Measurements from ENCODE around the gene SLC19A1.

SLC19A1 gene

DNA sequence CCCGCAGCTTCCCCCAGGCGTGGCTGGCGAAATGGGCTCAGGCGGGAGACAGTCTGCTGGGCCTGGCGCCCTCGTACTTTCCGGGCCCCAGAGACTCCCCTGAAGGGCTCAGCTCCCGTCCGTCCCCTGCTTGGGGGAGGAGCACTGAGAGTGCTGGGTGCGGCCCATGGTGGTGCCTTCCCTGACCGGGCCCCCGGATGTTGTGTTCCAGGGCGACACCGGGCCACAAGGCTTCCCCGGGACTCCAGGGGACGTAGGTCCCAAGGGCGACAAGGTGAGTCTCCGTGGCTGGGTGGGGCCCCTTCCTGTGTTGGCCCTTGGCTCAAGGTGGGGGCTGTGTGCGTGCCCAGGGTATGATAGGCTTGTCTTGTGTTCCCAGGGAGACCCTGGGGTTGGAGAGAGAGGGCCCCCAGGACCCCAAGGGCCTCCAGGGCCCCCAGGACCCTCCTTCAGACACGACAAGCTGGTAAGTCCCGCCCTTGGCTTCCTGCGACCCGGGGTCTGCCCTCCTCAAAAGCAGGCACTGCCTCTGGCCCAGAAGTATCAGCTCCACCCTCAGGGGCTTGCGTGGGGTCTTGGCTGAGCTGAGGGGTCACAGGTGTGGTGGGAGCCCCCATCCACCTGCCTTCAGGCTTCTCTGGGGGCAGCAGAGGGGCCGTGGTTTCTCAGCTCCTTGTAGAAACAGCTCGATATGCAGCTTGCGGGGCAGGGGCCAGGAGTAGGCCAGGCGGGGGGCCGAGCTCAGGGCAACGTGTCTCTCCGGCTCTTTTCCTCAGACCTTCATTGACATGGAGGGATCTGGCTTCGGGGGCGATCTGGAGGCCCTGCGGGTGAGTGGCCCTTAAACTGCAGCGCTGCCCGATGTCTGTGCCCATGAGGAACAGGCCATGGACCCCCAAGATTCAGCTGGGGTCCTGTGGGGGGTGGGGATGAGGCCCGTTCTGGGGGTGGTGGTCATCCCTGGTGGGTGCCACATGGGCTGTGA, 62.3 kb downstream of the SLC19A1 start:
- no peaks in the 10 kb centered on the region for H3K27me3 ChIP-seq
- H3K4me1 ChIP-seq (ENCODE audit: control insufficient read depth in 1 of 2, insufficient read depth in 1 of 2, low read depth in 1 of 2, low read length in 1 of 2): peaks cover 74 to 82% of the 10 kb centered on the region in 2 experiments
- TF ChIP-seq, protein P1, sequence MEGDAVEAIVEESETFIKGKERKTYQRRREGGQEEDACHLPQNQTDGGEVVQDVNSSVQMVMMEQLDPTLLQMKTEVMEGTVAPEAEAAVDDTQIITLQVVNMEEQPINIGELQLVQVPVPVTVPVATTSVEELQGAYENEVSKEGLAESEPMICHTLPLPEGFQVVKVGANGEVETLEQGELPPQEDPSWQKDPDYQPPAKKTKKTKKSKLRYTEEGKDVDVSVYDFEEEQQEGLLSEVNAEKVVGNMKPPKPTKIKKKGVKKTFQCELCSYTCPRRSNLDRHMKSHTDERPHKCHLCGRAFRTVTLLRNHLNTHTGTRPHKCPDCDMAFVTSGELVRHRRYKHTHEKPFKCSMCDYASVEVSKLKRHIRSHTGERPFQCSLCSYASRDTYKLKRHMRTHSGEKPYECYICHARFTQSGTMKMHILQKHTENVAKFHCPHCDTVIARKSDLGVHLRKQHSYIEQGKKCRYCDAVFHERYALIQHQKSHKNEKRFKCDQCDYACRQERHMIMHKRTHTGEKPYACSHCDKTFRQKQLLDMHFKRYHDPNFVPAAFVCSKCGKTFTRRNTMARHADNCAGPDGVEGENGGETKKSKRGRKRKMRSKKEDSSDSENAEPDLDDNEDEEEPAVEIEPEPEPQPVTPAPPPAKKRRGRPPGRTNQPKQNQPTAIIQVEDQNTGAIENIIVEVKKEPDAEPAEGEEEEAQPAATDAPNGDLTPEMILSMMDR (IDR thresholded peaks at IDR 0.05): no peak
- H3K36me3 ChIP-seq: no peaks in the 10 kb centered on the region
- H3K9me3 ChIP-seq: no peaks in the 10 kb centered on the region
- H3K27ac ChIP-seq: peak overlapping the region; percentile 98
- peak overlapping the region; percentile 56 to 63 for H3K4me3 ChIP-seq (ENCODE audit: low read depth in 1 of 2, low read length in 1 of 2)

DNA sequence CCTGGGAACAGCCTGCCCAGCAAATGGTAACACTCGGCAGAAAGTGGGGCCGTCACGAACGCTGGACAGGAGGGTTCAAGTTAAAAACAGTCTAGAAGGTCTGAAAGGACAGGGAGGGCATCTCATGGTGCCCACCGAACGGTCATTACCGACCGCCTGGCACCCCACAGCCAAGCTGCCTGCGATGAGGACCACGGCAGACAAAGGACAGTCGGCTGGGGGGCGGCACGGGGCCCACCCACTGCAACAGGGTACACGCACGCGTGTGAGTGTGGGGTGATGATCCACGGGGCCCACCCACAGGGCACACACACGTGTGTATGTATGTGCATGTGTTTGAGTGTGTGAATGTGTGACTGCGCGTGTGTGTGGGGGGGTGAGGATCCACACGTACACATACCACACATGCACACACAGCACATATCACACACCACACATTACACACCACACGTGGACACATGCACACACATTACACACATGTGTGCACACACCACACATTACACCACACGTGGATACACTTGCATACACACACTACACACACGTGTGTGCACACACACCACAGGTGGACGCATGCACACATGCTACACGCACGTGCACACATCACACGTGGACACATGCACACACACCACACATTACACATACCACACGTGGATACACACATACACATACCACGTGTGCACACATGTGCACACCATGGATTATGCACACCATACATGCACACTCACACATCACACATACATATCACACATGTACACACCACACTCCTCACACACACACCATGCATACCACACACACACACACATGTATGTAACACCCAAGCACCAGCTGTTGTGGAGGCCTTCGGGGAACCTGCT, 63.2 kb downstream of the SLC19A1 start:
- peak overlapping the region; percentile 56 to 63 for H3K4me3 ChIP-seq (ENCODE audit: low read depth in 1 of 2, low read length in 1 of 2)
- TF ChIP-seq, protein P1 (IDR thresholded peaks at IDR 0.05): no peak
- H3K36me3 ChIP-seq: no peaks in the 10 kb centered on the region
- no peaks in the 10 kb centered on the region for H3K27me3 ChIP-seq
- H3K27ac ChIP-seq: peak overlapping the region; percentile 98
- peaks cover 74 to 78% of the 10 kb centered on the region in 2 experiments for H3K4me1 ChIP-seq (ENCODE audit: control insufficient read depth in 1 of 2, insufficient read depth in 1 of 2, low read depth in 1 of 2, low read length in 1 of 2)
- H3K9me3 ChIP-seq: no peaks in the 10 kb centered on the region

DNA sequence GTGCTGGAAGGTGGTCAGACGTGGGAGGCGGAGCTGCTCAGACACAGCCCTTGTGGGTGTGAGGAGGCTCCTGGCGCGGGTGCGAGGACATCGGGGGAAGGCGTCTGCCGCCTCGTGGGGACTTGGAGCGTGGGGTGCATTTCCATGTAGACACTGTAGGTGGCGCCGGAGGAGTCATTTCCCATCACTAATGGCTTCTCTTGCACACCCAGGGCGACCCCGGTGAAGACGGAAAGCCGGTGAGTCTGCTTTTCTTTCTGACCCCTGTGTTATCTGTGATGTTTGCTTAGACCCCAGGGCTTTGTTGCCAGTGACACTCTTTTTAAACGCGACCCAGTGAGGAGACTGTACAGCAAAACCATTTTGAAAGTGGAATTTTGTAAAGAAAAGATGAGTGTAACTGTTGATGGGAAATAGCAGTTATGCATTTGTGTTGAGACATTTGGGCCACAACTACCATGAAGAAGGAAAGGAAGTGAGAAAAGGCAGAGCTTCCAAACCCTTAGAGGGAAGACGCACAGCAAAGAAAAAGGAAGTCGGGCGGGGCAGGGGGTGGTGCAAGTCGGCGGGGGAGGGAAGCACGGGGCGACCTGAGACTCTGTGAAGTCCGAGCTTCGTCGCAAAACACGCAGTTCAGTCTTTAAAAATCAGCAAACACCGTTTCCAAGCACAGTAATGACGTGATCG, 64.0 kb downstream of the SLC19A1 start:
- TF ChIP-seq, protein P1 (IDR thresholded peaks at IDR 0.05): peak; percentile 93
- no peaks in the 10 kb centered on the region for H3K9me3 ChIP-seq
- peak overlapping the region; percentile 56 to 63 for H3K4me3 ChIP-seq (ENCODE audit: low read depth in 1 of 2, low read length in 1 of 2)
- peak overlapping the region; percentile 98 for H3K27ac ChIP-seq
- peaks cover 69 to 70% of the 10 kb centered on the region in 2 experiments for H3K4me1 ChIP-seq (ENCODE audit: control insufficient read depth in 1 of 2, insufficient read depth in 1 of 2, low read depth in 1 of 2, low read length in 1 of 2)
- H3K36me3 ChIP-seq: no peaks in the 10 kb centered on the region
- no peaks in the 10 kb centered on the region for H3K27me3 ChIP-seq

DNA sequence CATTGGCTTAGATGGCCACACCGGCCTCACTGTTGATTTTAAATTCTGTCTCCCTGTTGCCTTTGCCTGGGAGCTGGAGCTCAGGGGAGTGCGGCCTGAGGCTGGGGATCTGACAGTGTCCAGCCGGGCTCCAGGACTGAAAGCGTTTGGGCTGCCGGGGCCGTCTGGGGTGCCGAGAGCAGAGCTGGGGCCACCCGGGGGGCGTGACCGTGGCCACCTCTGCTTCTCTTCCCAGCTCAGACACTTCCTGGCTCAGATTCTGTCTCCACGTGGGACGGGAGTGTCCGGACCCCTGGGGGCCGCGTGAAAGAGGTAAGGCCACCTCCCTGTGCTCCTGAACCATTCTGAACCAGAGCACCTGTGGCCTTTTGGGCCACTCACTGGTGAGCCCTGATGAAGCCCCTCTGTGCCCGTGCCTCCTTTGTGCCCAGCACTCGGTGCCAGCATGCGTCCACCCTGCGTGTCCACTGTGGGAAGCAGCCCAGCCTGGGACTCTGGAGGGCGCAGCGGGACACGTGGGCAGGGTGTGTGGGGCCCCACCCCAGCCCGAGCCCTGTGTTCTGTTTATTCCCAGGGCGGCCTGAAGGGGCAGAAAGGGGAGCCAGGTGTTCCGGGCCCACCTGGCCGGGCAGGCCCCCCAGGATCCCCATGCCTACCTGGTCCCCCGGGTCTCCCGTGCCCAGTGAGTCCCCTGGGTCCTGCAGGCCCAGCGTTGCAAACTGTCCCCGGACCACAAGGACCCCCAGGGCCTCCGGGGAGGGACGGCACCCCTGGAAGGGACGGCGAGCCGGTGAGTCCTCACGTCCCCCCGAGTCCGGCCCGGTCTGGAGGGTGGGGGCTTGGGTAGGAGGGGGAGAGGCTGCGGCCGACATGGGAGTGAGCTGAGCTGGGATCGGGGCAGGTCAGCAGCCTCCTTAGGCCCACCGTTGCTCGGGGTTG, 64.8 kb downstream of the SLC19A1 start:
- Histone ChIP-seq H3K4me3 (ENCODE audit: low read depth in 1 of 2, low read length in 1 of 2) (peak overlapping the region; percentile 56 to 63), H3K4me1 (ENCODE audit: control insufficient read depth in 1 of 2, insufficient read depth in 1 of 2, low read depth in 1 of 2, low read length in 1 of 2) (peaks cover 61 to 62% of the 10 kb centered on the region in 2 experiments)

More for the DNA sequence above, 64.8 kb downstream of the SLC19A1 start:
- TF ChIP-seq, protein P1 (IDR thresholded peaks at IDR 0.05): no peak
- Histone ChIP-seq H3K27me3 (no peaks in the 10 kb centered on the region), H3K36me3 (no peaks in the 10 kb centered on the region), H3K9me3 (no peaks in the 10 kb centered on the region), H3K27ac (peak overlapping the region; percentile 98)

Data from neutrophil (primary cell).